SKM-1 (cell line): ENCODE results near the gene OR4C16.

Source experiments
- DNase-seq: peaks from one replicate; lab custom pipeline; 2025; ENCODE audit not compliant: unreplicated experiment; lab: John Stamatoyannopoulos, UW

OR4C16 gene, protein sequence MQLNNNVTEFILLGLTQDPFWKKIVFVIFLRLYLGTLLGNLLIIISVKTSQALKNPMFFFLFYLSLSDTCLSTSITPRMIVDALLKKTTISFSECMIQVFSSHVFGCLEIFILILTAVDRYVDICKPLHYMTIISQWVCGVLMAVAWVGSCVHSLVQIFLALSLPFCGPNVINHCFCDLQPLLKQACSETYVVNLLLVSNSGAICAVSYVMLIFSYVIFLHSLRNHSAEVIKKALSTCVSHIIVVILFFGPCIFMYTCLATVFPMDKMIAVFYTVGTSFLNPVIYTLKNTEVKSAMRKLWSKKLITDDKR

DNA sequence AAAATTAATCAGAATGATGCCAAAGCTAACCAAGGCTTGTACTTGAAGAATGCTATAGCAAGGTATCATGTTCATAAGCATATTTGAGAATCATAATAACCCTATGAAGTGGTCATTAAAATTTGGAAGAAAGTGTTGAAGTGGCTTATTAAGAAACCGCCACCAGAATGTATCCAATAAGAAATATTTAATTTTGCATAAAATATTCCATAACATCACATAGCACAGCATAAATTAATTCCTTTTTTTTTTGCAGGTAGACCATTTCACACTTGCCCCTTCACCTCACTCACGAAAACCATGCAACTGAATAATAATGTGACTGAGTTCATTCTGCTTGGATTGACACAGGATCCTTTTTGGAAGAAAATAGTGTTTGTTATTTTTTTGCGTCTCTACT lies at the start of gene OR4C16:
Gene OR4C16 (plus strand): TSS at position 301 of the 400 bp plus-strand sequence. CDS start 0 bp downstream, at position 301.
- no peak for DNase-seq

DNA sequence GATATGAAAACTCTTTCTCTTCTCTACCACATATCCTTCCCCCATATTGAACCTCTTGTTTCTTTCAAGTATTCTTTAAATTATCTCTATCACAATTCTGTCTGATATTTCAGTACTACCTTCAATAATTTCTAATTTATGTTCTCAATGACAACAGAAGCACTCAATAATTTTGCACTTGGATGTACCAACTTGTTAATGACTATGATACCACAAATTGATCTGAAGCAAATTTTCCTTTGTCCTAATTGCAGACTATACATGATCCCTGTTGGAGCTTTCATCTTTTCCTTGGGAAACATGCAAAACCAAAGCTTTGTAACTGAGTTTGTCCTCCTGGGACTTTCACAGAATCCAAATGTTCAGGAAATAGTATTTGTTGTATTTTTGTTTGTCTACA lies 17.8 kb upstream of the OR4C16 start, which contains the start of gene OR4C15:
Gene OR4C15 (plus strand): TSS at position 301 of the 400 bp plus-strand sequence. CDS start 0 bp downstream, at position 301.
- no peak for DNase-seq

DNA sequence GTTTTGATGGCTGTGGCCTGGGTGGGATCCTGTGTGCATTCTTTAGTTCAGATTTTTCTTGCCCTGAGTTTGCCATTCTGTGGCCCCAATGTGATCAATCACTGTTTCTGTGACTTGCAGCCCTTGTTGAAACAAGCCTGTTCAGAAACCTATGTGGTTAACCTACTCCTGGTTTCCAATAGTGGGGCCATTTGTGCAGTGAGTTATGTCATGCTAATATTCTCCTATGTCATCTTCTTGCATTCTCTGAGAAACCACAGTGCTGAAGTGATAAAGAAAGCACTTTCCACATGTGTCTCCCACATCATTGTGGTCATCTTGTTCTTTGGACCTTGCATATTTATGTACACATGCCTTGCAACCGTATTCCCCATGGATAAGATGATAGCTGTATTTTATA lies 620 bp downstream of the OR4C16 start:
- no peak for DNase-seq

GRCh38 chr11:55607545-55607944 lies 35.6 kb downstream of the OR4C16 start, which contains the start of gene OR4C11:
OR4C11 (minus strand) TSS chr11:55607645; CDS start chr11:55604373, 3,272 bp downstream.
- DNase-seq: no peak
